ENCODE measurements around the gene C9orf85.

GRCh38 chr9:71925834-71926233 lies 14.4 kb downstream of the C9orf85 start:
- TF ChIP-seq CTCF (IDR thresholded peaks at IDR 0.05) (no peak), ZFX (IDR thresholded peaks at IDR 0.05; ENCODE audit: borderline replicate concordance) (no peak)

Measured in 22Rv1 (cell line).